MM.1S (cell line): ENCODE data around the gene PEX19.

Source experiments
- DNase-seq: peaks from one replicate; pipeline ENCODE4 v3.0.0-alpha.2; 2015
- H2AFZ ChIP-seq: fragments of 300-600 bp; sonication (generic); 2 replicates; pipeline ENCODE4 v1.6.0; 2016; ENCODE audit warnings: antibody characterized with exemption, low read length
- H3F3A ChIP-seq: fragments of 300-600 bp; sonication (generic); 2 replicates; pipeline ENCODE4 v1.6.1; 2016; ENCODE audit warnings: mild to moderate bottlenecking, antibody characterized with exemption, low read length, moderate library complexity, mixed read lengths; ENCODE audit not compliant: insufficient read depth
- H3K27ac ChIP-seq: fragments of 300-600 bp; sonication (generic); 2 replicates; pipeline ENCODE4 v1.5.1; 2016; ENCODE audit warnings: mild to moderate bottlenecking, low read length
- H3K27me3 ChIP-seq: fragments of 300-600 bp; sonication (generic); replicated peaks from 2 replicates; pipeline ENCODE4 v1.6.0; 2016; ENCODE audit warnings: low read length; ENCODE audit not compliant: insufficient read depth
- H3K36me3 ChIP-seq: fragments of 300-600 bp; sonication (generic); replicated peaks from 2 replicates; pipeline ENCODE4 v1.6.1; 2016; ENCODE audit warnings: mild to moderate bottlenecking, low read length, mixed read lengths; ENCODE audit not compliant: insufficient read depth
- H3K4me1 ChIP-seq: fragments of 300-600 bp; sonication (generic); 2 replicates; pipeline ENCODE4 v1.6.1; 2016; ENCODE audit warnings: low read length, mixed read lengths
- H3K4me2 ChIP-seq: fragments of 300-600 bp; sonication (generic); 2 replicates; pipeline ENCODE4 v1.6.0; 2016; ENCODE audit warnings: low read depth, low read length
- H3K4me3 ChIP-seq: fragments of 300-600 bp; sonication (generic); 2 replicates; pipeline ENCODE4 v1.5.1; 2016; ENCODE audit warnings: low read length, mixed read lengths
- H3K79me2 ChIP-seq: fragments of 300-600 bp; sonication (generic); 2 replicates; pipeline ENCODE4 v1.6.1; 2016; ENCODE audit warnings: mixed run types, low read length, mixed read lengths
- H3K9ac ChIP-seq: fragments of 300-600 bp; sonication (generic); 2 replicates; pipeline ENCODE4 v1.6.1; 2016; ENCODE audit warnings: low read length, mixed read lengths
- H3K9me2 ChIP-seq: fragments of 300-600 bp; sonication (generic); replicated peaks from 2 replicates; pipeline ENCODE4 v1.6.1; 2016; ENCODE audit warnings: mild to moderate bottlenecking, low read length, mixed read lengths; ENCODE audit not compliant: insufficient read depth
- H3K9me3 ChIP-seq: fragments of 300-600 bp; sonication (generic); replicated peaks from 2 replicates; pipeline ENCODE4 v1.6.1; 2016; ENCODE audit warnings: mild to moderate bottlenecking, low read length, mixed read lengths; ENCODE audit not compliant: insufficient read depth
- H4K20me1 ChIP-seq: fragments of 300-600 bp; sonication (generic); 2 replicates; pipeline ENCODE4 v1.6.1; 2016; ENCODE audit warnings: mild to moderate bottlenecking, low read length, moderate library complexity, mixed read lengths; ENCODE audit not compliant: insufficient read depth
- EZH2 ChIP-seq: fragments of 300-600 bp; sonication (generic); optimal IDR thresholded peaks from 2 replicates; pipeline ENCODE3; 2017; ENCODE audit warnings: low read depth, mild to moderate bottlenecking, antibody characterized with exemption, low read length, mixed read lengths
- EZH2phosphoT487 ChIP-seq: fragments of 300-600 bp; sonication (generic); IDR thresholded peaks from 2 replicates; pipeline ENCODE4 v1.6.1; 2018; ENCODE audit warnings: antibody characterized with exemption, low read length
- TF ChIP-seq, protein P1 (sequence below): fragments of 300-600 bp; sonication (generic); IDR thresholded peaks from 2 replicates; pipeline ENCODE4 v1.5.1; 2016; ENCODE audit warnings: antibody characterized with exemption, low read length, mixed read lengths

Gene PEX19

DNA sequence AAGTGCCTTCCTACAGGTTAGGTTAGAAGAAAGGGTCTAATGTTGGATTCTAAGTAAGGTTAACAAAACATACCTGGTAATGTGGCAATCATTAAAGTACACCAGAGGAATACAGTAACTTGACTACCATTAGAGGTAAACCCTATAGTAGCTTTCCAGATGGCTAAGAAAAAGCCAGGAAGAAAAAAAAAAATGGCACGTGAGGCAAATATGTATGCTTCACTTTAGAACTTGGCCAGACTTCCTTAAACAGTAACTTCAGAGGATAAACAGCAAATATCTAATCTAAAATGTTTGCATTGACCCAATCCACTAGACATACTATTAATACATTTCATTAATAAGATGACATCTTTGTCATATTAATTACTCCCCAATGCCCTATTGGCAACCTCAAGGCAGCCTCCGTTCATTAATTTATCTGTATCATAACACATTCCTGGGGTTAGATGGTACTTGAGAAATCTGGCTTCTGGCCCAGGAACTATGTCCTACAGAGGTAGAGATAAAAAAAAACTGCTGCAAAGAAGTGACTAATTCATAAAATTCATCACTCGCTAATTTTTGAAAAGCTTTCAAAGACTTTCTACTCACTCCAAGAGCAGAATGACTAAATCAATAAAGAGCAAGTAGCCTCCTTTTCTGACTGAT, 28.4 kb downstream of the PEX19 start:
- H3K9me2 ChIP-seq = no peaks in the 10 kb centered on the region
- H4K20me1 ChIP-seq = no peaks in the 10 kb centered on the region
- H3K4me1 ChIP-seq = peaks cover 15% of the 10 kb centered on the region
- H3K36me3 ChIP-seq = no peaks in the 10 kb centered on the region; the same call in 1 of the 2 replicates
- no peak overlapping the region for H2AFZ ChIP-seq
- DNase-seq = no peak
- TF ChIP-seq EZH2phosphoT487 = no peak
- no peaks in the 10 kb centered on the region for H3K27me3 ChIP-seq
- H3K4me2 ChIP-seq = no peak overlapping the region
- 0 out of 2 replicates have a peak, but pooled peaks cover 4% of the 10 kb centered on the region for H3F3A ChIP-seq
- H3K9me3 ChIP-seq = no peaks in the 10 kb centered on the region
- H3K27ac ChIP-seq = no peak overlapping the region
- peaks cover 77% of the 10 kb centered on the region for H3K79me2 ChIP-seq
- H3K9ac ChIP-seq = no peak overlapping the region
- no peak overlapping the region for H3K4me3 ChIP-seq

DNA sequence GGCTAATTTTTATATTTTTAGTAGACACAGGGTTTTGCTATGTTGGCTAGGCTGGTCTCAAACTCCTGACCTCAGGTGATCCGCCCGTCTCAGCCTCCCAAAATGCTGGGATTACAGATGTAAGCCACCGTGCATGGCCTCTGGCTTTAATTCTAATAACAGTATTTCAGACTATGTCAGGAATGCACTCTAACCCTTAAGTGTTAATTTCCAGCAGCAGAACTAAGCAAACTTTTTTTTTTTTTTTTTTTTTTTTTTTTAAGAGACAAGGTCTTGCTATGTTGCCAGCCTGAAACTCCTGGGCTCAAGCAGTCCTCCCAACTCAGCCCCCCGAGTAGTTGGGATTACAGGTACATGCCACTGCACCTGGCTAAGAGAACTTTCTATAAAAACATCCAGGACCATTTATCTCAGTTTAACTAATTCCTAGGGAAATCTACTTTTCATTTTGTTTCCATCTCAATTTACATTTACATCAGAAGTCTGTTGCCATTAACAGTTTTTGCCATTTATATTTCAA, 29.1 kb downstream of the PEX19 start:
- no peak overlapping the region for H3K4me2 ChIP-seq
- no peaks in the 10 kb centered on the region for H3K27me3 ChIP-seq
- no peak overlapping the region for H3K9ac ChIP-seq
- H3K9me2 ChIP-seq = no peaks in the 10 kb centered on the region
- H3F3A ChIP-seq = no peaks in the 10 kb centered on the region
- peaks cover 77% of the 10 kb centered on the region for H3K79me2 ChIP-seq
- H3K27ac ChIP-seq = no peak overlapping the region
- H3K9me3 ChIP-seq = no peaks in the 10 kb centered on the region
- H4K20me1 ChIP-seq = no peaks in the 10 kb centered on the region
- DNase-seq = no peak
- TF ChIP-seq EZH2phosphoT487 (no peak), EZH2 (no peak)
- TF ChIP-seq, protein P1, sequence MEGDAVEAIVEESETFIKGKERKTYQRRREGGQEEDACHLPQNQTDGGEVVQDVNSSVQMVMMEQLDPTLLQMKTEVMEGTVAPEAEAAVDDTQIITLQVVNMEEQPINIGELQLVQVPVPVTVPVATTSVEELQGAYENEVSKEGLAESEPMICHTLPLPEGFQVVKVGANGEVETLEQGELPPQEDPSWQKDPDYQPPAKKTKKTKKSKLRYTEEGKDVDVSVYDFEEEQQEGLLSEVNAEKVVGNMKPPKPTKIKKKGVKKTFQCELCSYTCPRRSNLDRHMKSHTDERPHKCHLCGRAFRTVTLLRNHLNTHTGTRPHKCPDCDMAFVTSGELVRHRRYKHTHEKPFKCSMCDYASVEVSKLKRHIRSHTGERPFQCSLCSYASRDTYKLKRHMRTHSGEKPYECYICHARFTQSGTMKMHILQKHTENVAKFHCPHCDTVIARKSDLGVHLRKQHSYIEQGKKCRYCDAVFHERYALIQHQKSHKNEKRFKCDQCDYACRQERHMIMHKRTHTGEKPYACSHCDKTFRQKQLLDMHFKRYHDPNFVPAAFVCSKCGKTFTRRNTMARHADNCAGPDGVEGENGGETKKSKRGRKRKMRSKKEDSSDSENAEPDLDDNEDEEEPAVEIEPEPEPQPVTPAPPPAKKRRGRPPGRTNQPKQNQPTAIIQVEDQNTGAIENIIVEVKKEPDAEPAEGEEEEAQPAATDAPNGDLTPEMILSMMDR = no peak
- H3K4me1 ChIP-seq = peaks cover 12% of the 10 kb centered on the region
- no peak overlapping the region for H3K4me3 ChIP-seq
- peaks cover 5% of the 10 kb centered on the region; the same call in 1 of the 2 replicates for H3K36me3 ChIP-seq
- no peak overlapping the region for H2AFZ ChIP-seq

DNA sequence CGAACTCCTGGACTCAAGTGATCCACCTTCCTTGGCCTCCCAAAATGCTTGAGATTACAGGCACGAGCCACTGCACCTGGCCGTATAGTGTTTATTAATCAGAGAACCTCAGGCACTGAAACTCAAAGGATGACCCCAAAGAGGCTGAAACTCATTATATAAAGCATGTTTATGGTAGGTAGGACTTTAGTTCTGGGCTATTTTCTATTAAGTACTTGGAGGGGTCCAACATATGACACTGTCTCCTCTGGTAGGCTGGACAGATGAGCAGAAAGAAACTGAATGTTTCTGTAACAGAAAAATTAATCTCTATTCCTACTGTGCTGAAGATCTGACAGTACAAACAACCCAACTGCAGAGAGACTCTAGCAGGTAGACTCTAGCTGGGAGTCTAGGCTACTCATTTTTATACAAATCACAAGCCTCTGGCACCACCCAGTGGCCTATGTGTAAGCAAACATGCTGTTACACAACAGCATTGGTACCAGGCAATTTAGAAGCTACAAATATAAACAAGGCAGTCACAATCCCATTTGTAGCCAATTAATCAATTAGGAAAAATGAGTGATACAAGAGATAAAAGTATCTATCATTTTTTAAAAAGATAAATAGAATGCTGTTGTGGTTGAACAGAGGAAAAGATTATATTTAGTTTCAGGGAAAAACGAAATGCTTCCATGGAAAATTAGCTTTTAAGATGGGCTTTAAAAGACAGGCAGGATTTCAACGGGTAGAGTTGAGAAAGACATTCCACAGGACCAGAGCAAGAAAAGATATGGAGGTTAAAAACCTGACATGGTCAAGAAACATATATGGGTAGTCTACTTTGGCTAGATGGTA, 33.0 kb downstream of the PEX19 start:
- no peak overlapping the region for H3K9ac ChIP-seq
- H3K4me3 ChIP-seq = no peak overlapping the region
- no peaks in the 10 kb centered on the region for H3K27me3 ChIP-seq
- no peaks in the 10 kb centered on the region for H3K9me3 ChIP-seq
- H3K4me1 ChIP-seq = no peaks in the 10 kb centered on the region
- peaks cover 76% of the 10 kb centered on the region for H3K79me2 ChIP-seq
- no peaks in the 10 kb centered on the region for H3K9me2 ChIP-seq
- H3K4me2 ChIP-seq = no peak overlapping the region
- no peak overlapping the region for H3K27ac ChIP-seq
- H2AFZ ChIP-seq = no peak overlapping the region
- H3K36me3 ChIP-seq = peaks cover 5% of the 10 kb centered on the region; the same call in 1 of the 2 replicates
- peak; percentile 84 for DNase-seq
- no peaks in the 10 kb centered on the region for H3F3A ChIP-seq
- H4K20me1 ChIP-seq = no peaks in the 10 kb centered on the region
- no peak for TF ChIP-seq EZH2phosphoT487
- TF ChIP-seq, protein P1 = peak; percentile 90
- no peak for TF ChIP-seq EZH2
